Measurements from ENCODE around the gene RNU6-9. TPM values are rescaled to one million over a fixed set of nuclear protein-coding genes. Genes with fewer than 3 reads are reported as not detected.

RNU6-9 gene
- total RNA-seq, 1 donor from 2014 or later: not detected

GRCh38 chr19:844546-844971 lies 48.7 kb upstream of the RNU6-9 start:
- Mint-ChIP-seq H3K4me1 (ENCODE audit: low read depth, unreplicated experiment) (no peaks in the 10 kb centered on the region), H3K4me3 (ENCODE audit: unreplicated experiment) (no peak overlapping the region), H3K27me3 (ENCODE audit: low read depth, unreplicated experiment) (peaks cover 29% of the 10 kb centered on the region), H3K27ac (ENCODE audit: unreplicated experiment) (no peak overlapping the region), H3K36me3 (ENCODE audit: low read depth, unreplicated experiment) (no peaks in the 10 kb centered on the region), H3K9me3 (ENCODE audit: unreplicated experiment) (no peaks in the 10 kb centered on the region)
- Histone ChIP-seq H4K20me1 (ENCODE audit: insufficient read depth, low read length) (no peaks in the 10 kb centered on the region), H3K4me3 (ENCODE audit: insufficient read depth, low read depth, low read length) (no peak overlapping the region), H3K9me3 (ENCODE audit: insufficient read depth, low read depth, low read length) (no peaks in the 10 kb centered on the region), H2AFZ (ENCODE audit: low read depth, low read length) (no peak overlapping the region), H3K27me3 (ENCODE audit: insufficient read depth, low read length) (peaks cover 22% of the 10 kb centered on the region), H3K36me3 (ENCODE audit: insufficient read depth, low read length) (no peaks in the 10 kb centered on the region), H3K4me1 (ENCODE audit: insufficient read depth, low read length) (no peaks in the 10 kb centered on the region), H3K9ac (ENCODE audit: low read length) (no peak overlapping the region), H3K27ac (ENCODE audit: low read depth, low read length) (no peak overlapping the region), H3K79me2 (ENCODE audit: insufficient read depth, low read length) (no peaks in the 10 kb centered on the region), H3K4me2 (ENCODE audit: low read length) (no peak overlapping the region)
- DNase-seq (ENCODE audit: low read depth): no peak
- TF ChIP-seq EZH2 (IDR thresholded peaks at IDR 0.05; ENCODE audit: insufficient read depth, low read length) (no peak), CTCF (IDR thresholded peaks at IDR 0.05; ENCODE audit: insufficient read depth, low read depth, low read length) (no peak)
- no peak for FAIRE-seq

- DNase-seq (ENCODE audit: low read depth): no peak
- Histone ChIP-seq H3K36me3 (ENCODE audit: insufficient read depth, low read length) (no peaks in the 10 kb centered on the region), H3K9me3 (ENCODE audit: insufficient read depth, low read depth, low read length) (no peaks in the 10 kb centered on the region), H3K27me3 (ENCODE audit: insufficient read depth, low read length) (peaks cover 22% of the 10 kb centered on the region), H3K27ac (ENCODE audit: low read depth, low read length) (no peak overlapping the region), H3K79me2 (ENCODE audit: insufficient read depth, low read length) (no peaks in the 10 kb centered on the region), H3K4me2 (ENCODE audit: low read length) (no peak overlapping the region), H3K9ac (ENCODE audit: low read length) (no peak overlapping the region), H2AFZ (ENCODE audit: low read depth, low read length) (no peak overlapping the region), H4K20me1 (ENCODE audit: insufficient read depth, low read length) (no peaks in the 10 kb centered on the region), H3K4me1 (ENCODE audit: insufficient read depth, low read length) (no peaks in the 10 kb centered on the region), H3K4me3 (ENCODE audit: insufficient read depth, low read depth, low read length) (no peak overlapping the region)
- Mint-ChIP-seq H3K27me3 (ENCODE audit: low read depth, unreplicated experiment) (peaks cover 30% of the 10 kb centered on the region), H3K27ac (ENCODE audit: unreplicated experiment) (peak overlapping the region; percentile 44), H3K4me1 (ENCODE audit: low read depth, unreplicated experiment) (no peaks in the 10 kb centered on the region), H3K4me3 (ENCODE audit: unreplicated experiment) (no peak overlapping the region), H3K9me3 (ENCODE audit: unreplicated experiment) (no peaks in the 10 kb centered on the region), H3K36me3 (ENCODE audit: low read depth, unreplicated experiment) (no peaks in the 10 kb centered on the region)
- no peak for TF ChIP-seq CTCF (IDR thresholded peaks at IDR 0.05; ENCODE audit: insufficient read depth, low read depth, low read length)
- TF ChIP-seq EZH2 (IDR thresholded peaks at IDR 0.05; ENCODE audit: insufficient read depth, low read length): no peak
- FAIRE-seq: no peak
Observed at GRCh38 chr19:845707-846521, 47.4 kb upstream of the RNU6-9 start.

- FAIRE-seq: no peak
- H3K27me3 ChIP-seq (ENCODE audit: insufficient read depth, low read length): peaks cover 16% of the 10 kb centered on the region
Observed at GRCh38 chr19:848386-848921, 44.8 kb upstream of the RNU6-9 start.

More at GRCh38 chr19:848386-848921, 44.8 kb upstream of the RNU6-9 start:
- H3K27ac ChIP-seq (ENCODE audit: low read depth, low read length): no peak overlapping the region
- no peaks in the 10 kb centered on the region for H3K9me3 ChIP-seq (ENCODE audit: insufficient read depth, low read depth, low read length)
- Mint-ChIP-seq H3K9me3 (ENCODE audit: unreplicated experiment) (no peaks in the 10 kb centered on the region), H3K27ac (ENCODE audit: unreplicated experiment) (no peak overlapping the region), H3K36me3 (ENCODE audit: low read depth, unreplicated experiment) (no peaks in the 10 kb centered on the region), H3K4me3 (ENCODE audit: unreplicated experiment) (no peak overlapping the region), H3K27me3 (ENCODE audit: low read depth, unreplicated experiment) (peaks cover 23% of the 10 kb centered on the region), H3K4me1 (ENCODE audit: low read depth, unreplicated experiment) (no peaks in the 10 kb centered on the region)
- H3K4me1 ChIP-seq (ENCODE audit: insufficient read depth, low read length): no peaks in the 10 kb centered on the region
- no peaks in the 10 kb centered on the region for H3K36me3 ChIP-seq (ENCODE audit: insufficient read depth, low read length)
- no peaks in the 10 kb centered on the region for H4K20me1 ChIP-seq (ENCODE audit: insufficient read depth, low read length)
- TF ChIP-seq CTCF (IDR thresholded peaks at IDR 0.05; ENCODE audit: insufficient read depth, low read depth, low read length): no peak
- TF ChIP-seq EZH2 (IDR thresholded peaks at IDR 0.05; ENCODE audit: insufficient read depth, low read length): no peak
- H2AFZ ChIP-seq (ENCODE audit: low read depth, low read length): no peak overlapping the region
- H3K4me3 ChIP-seq (ENCODE audit: insufficient read depth, low read depth, low read length): no peak overlapping the region
- no peak for DNase-seq (ENCODE audit: low read depth)
- H3K9ac ChIP-seq (ENCODE audit: low read length): no peak overlapping the region
- no peaks in the 10 kb centered on the region for H3K79me2 ChIP-seq (ENCODE audit: insufficient read depth, low read length)
- H3K4me2 ChIP-seq (ENCODE audit: low read length): no peak overlapping the region
